HL-60 (cell line): ENCODE measurements around the gene CRYBA2.

Experiments
- CTCF ChIP-seq: IDR thresholded peaks from one replicate; pipeline ENCODE4 v1.5.1; 2011; ENCODE audit warnings: low read length, control low read depth, inconsistent platforms; ENCODE audit not compliant: insufficient read depth
- GABPA ChIP-seq: IDR thresholded peaks from 2 replicates; pipeline ENCODE4 v1.6.1; 2012; ENCODE audit warnings: low read depth
- POLR2AphosphoS5 ChIP-seq: IDR thresholded peaks from 2 replicates; pipeline ENCODE4 v1.6.1; 2012; ENCODE audit warnings: low read depth
- REST ChIP-seq: IDR thresholded peaks from 2 replicates; pipeline ENCODE4 v1.6.1; 2012; ENCODE audit warnings: low read depth; ENCODE audit not compliant: insufficient replicate concordance
- SPI1 ChIP-seq: IDR thresholded peaks from 2 replicates; pipeline ENCODE4 v1.6.1; 2012; ENCODE audit warnings: low read depth, mild to moderate bottlenecking, borderline replicate concordance

- TF ChIP-seq CTCF (peak; percentile 39), POLR2AphosphoS5 (no peak), SPI1 (no peak), REST (no peak), GABPA (no peak)
Observed at GRCh38 chr2:219010162-219010756, 17.0 kb upstream of the CRYBA2 start.
